Measurements from ENCODE around the gene ACTRT2.

Gene ACTRT2

DNA sequence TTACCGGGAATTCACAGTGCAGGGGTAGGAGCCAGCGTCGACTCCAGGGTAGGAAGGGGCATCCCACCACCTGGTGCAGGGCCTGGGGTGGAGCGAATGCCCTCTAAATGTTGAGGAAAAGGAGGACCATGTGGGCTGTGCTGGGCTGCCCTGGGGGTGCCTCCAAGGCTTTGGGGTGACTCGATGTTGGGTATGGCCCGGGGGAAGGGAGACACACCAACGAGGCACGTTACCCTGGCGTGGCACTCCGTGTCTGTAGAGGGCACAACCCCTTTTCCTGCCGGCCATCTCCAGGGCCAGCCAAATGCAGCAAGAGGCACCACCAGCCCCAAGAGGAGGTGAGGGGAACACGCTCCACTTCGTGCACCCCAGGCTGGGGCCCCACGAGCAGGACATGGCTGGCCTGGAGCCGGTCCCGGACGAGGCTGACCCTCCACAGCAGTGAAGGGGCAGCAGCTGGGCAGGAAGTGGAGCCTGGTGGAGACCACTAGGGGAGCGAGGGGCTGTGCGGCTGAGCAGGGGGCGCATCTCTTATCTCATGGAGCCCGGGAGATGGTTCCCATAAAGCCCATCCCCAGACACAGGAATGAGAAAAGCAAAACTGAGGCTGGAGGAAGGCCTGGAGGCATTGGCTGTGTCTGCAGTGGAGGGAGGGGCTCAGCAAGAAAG lies 11.2 kb downstream of the ACTRT2 start:
- in situ Hi-C loops (cut with MboI; ENCODE audit: low sequenced_read_pairs, unreplicated experiment) = no loop called here
- TF ChIP-seq, protein P1, sequence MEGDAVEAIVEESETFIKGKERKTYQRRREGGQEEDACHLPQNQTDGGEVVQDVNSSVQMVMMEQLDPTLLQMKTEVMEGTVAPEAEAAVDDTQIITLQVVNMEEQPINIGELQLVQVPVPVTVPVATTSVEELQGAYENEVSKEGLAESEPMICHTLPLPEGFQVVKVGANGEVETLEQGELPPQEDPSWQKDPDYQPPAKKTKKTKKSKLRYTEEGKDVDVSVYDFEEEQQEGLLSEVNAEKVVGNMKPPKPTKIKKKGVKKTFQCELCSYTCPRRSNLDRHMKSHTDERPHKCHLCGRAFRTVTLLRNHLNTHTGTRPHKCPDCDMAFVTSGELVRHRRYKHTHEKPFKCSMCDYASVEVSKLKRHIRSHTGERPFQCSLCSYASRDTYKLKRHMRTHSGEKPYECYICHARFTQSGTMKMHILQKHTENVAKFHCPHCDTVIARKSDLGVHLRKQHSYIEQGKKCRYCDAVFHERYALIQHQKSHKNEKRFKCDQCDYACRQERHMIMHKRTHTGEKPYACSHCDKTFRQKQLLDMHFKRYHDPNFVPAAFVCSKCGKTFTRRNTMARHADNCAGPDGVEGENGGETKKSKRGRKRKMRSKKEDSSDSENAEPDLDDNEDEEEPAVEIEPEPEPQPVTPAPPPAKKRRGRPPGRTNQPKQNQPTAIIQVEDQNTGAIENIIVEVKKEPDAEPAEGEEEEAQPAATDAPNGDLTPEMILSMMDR (IDR thresholded peaks at IDR 0.05; ENCODE audit: borderline replicate concordance, control extremely low read depth, extremely low read depth, insufficient read depth, missing control alignments) = no peak
- DNase-seq (ENCODE audit: low spot score) = no peak

DNA sequence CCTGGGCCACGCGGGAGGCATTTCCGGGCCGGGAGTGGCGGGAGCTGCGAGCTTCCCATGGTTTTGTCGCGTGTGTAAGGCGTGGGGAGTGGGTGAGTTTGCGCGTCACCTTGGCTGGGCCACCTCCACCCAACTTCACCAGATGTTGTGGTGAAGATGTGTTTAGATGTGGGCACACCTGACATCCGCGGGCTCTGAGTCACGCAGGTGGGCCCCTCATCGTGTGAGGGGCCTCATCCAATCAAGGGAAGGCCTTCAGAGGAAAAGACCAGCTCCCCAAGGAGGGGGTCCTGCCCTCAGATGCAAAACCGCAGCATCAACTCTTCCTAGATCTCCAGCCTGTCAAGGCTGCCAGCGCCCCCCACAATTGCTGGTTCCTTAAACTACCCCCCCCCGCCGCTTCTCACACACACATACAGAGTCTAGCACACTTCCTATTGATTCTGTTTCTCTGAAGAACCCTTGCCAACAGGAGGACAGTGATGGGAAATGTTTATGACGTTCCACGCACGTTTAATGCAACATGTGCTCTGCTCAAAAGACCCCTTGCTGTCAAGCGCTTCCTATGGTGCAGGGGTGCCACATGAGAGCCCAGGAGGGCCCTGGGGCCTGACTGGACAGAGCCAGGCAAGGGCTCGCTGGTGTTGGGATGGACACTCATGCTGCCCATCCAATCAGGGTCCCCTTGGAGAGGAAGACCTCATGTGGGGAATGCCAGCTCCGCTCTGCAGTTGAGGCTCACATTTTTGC lies 11.9 kb downstream of the ACTRT2 start:
- in situ Hi-C loops (cut with MboI; ENCODE audit: low sequenced_read_pairs, unreplicated experiment) = no loop called here
- TF ChIP-seq, protein P1 (IDR thresholded peaks at IDR 0.05; ENCODE audit: borderline replicate concordance, control extremely low read depth, extremely low read depth, insufficient read depth, missing control alignments) = no peak
- no peak for DNase-seq (ENCODE audit: low spot score)

DNA sequence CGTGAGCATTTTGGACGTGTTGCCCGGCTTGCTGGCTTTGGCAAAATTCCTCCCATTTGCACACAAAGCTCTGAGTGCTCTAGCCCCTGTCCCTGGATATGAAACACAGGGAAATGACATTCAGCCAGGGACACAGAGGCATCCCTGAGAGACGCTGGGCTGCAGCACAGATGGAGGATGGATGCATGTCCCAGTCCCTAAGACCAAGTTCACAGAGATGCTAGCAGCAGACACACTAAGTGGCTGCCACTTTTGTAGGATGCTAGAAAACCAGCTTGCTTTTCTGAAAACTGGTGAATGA lies 12.5 kb downstream of the ACTRT2 start:
- no peak for DNase-seq (ENCODE audit: low spot score)
- in situ Hi-C loops (cut with MboI; ENCODE audit: low sequenced_read_pairs, unreplicated experiment) = no loop called here
- TF ChIP-seq, protein P1 (IDR thresholded peaks at IDR 0.05; ENCODE audit: borderline replicate concordance, control extremely low read depth, extremely low read depth, insufficient read depth, missing control alignments) = no peak

DNA sequence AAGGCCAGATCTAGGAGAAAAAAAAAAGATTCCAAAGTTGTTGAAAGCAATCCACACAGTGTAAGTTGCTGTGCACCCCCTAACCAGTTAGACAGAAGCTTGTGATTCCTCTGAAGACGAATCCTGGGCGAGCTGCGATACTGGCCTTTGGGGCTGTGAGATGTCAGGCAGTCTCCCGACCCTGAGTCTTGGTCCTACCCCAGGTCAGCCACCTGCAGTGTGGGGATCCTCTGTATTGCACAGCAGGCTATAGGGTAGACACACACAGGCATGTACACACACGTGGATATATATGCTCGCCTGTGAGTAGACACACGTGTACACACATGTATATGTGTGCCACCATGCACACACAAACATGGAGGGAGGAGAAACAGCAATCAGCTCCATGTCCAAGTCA lies 12.9 kb downstream of the ACTRT2 start:
- no peak for DNase-seq (ENCODE audit: low spot score)
- TF ChIP-seq, protein P1 (IDR thresholded peaks at IDR 0.05; ENCODE audit: borderline replicate concordance, control extremely low read depth, extremely low read depth, insufficient read depth, missing control alignments) = no peak
- in situ Hi-C loops (cut with MboI; ENCODE audit: low sequenced_read_pairs, unreplicated experiment) = no loop called here

DNA sequence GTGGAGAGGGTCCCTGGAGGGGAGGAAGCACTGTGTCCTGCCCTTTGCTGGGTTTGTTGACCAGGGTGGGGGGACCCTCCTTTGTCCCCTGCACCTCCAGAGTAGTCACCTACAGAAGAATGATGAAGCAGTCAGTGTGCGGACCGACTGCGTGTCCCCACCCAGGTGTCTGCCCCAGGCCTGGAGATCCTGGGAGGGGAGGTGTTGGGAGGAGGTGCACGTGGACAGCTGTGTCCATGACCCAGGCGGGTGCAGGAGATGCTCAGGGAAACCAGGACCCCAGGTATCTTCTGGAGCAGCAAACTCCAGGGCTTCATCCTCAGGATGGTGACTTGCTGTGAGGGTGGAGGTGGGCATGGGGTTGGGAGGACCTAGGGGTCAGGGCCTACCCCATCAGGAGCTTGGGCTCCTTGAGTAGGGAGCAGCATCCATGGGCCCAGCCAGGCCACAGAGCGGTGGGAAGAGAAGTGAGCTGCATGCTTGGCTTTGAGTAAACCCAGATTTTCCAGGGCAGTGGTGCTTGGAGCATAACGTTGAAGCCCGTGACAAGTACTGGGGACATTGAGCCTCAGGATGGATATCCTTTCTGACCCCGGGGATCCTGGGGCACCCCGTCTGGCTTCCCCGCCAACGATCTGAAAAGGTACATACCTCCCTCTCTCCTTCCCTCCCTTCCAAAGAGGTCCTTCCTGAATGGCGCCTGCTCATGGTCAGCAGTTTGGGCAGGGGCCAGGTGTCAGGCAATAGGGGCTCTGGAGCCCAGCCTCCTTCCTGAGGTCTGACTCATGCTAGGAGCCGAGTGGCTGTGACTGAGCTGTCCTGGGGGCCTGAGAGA lies 13.7 kb downstream of the ACTRT2 start:
- in situ Hi-C loops (cut with MboI; ENCODE audit: low sequenced_read_pairs, unreplicated experiment) = no loop called here
- TF ChIP-seq, protein P1 (IDR thresholded peaks at IDR 0.05; ENCODE audit: borderline replicate concordance, control extremely low read depth, extremely low read depth, insufficient read depth, missing control alignments) = no peak
- DNase-seq (ENCODE audit: low spot score) = no peak

DNA sequence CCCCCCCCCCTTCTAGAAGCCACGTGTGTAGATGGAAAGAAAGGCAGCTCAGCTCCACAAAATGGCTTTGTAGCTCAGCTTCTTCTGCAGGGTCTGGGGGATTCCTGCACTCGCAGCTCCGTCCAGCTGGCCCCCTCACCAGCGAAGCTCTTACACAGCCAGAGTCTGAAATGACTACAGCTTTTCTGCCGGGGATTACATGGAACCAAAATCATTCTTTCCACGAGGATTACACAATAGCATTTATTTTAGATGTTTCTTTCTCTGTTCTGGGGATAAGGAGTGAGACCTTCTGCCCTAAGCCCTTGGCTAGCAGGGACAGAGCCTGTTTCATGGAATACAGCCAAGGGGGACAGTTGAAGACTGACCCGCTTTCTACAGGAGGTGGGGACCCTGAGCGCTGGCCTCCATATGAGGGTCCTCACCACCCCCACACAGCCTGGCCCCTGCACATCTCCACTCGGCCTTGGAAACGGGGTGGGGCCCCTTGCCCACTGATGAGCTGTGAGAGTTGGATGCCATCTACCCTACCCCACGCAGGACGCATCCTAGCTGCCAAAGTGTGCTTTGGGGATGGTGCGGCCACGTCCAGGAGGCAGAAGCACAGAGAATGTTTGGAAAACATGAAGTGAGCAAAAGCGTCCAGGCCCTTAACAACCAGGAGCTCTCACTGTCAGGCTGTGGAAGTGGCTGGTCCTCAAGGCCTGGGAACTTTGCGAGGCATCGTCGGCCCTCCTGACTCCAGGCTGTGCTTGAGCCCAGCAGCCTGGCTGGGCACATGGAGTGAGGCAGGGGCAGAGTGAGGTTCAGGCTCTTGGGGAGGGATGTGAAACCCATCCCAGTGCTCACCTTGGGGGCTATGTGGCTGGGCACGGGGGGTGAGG lies 14.5 kb downstream of the ACTRT2 start:
- DNase-seq (ENCODE audit: low spot score) = no peak
- TF ChIP-seq, protein P1 (IDR thresholded peaks at IDR 0.05; ENCODE audit: borderline replicate concordance, control extremely low read depth, extremely low read depth, insufficient read depth, missing control alignments) = no peak
- in situ Hi-C loops (cut with MboI; ENCODE audit: low sequenced_read_pairs, unreplicated experiment) = no loop called here
